ENCODE results near the gene PKP4. TPM values are rescaled to one million over a fixed set of nuclear protein-coding genes. Genes with fewer than 3 reads are reported as not detected.
"Not testable (repeated sequence)": the region's sequence is repeated elsewhere in the genome, so short reads cannot be mapped to it uniquely, and the experiment has no call there.

The PKP4 gene
- total and polyA plus RNA-seq, 12 donors: 17.9 to 59.0 (median 45.2) TPM

DNA sequence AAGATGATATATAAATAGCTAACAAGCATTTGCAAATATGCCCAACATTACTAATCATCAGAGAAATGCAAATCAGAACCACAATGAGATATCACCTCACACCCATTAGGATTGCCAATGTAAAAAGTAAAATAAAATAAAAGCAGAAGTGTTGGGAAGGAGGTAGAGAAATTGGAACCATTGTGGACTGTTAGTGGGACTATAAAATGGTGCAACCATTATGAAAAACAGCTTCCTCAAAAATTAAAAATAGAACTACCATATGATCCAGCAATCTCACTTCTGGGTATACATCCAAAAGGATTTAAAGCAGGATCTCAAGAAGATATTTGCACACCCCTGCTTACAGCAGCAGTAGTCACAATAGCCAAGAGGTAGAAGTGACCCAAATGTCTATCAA, 238.6 kb downstream of the PKP4 start:
- intact Hi-C loops (cut with DNase I): no loop called here
- Histone ChIP-seq H3K27ac (no peak overlapping the region), H3K9me3 (peaks cover 0 to 21% (median 6%) of the 10 kb centered on the region in 11 donors), H3K36me3 (no peaks in the 10 kb centered on the region), H3K27me3 (no peaks in the 10 kb centered on the region), H3K4me3 (no peak overlapping the region), H3K4me1 (no peaks in the 10 kb centered on the region)
- TF ChIP-seq CTCF (IDR thresholded peaks at IDR 0.05): no peak
- ATAC-seq: no peak
- DNase-seq: no peak

DNA sequence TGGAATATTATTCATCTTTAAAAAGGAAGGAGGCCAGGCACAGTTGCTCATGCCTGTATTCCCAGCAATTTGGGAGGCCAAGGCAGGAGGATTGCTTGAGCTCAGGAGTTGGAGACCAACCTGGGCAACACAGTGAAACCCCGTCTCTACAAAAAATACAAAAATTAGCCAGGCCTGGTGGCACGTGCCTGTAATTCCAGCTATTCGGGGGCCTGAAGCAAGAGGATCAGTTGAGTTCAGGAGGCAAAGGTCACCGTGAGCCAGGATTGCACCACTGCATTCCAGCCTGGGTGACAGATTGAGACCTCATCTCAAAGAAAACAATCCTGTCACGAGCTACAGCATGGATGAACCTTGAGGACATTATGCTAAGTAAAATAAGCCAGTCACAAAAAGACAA, 239.0 kb downstream of the PKP4 start:
- H3K4me3 ChIP-seq; DNase-seq; ATAC-seq; H3K4me1 ChIP-seq; H3K36me3 ChIP-seq; H3K27me3 ChIP-seq; H3K27ac ChIP-seq; intact Hi-C loops (cut with DNase I): not testable (repeated sequence)
- peaks cover 0 to 21% (median 6%) of the 10 kb centered on the region in 11 donors for H3K9me3 ChIP-seq
- WGBS, 2 donors: 91 to 96% methylated on average over 5 of the region's 5 CpGs

- no peak for ATAC-seq
- no peak overlapping the region for H3K4me3 ChIP-seq
- H3K36me3 ChIP-seq: no peaks in the 10 kb centered on the region
- TF ChIP-seq CTCF (IDR thresholded peaks at IDR 0.05): no peak
- H3K9me3 ChIP-seq: peaks cover 0 to 21% (median 6%) of the 10 kb centered on the region in 11 donors
- no peak overlapping the region for H3K27ac ChIP-seq
- DNase-seq: no peak
- H3K4me1 ChIP-seq: no peaks in the 10 kb centered on the region
- WGBS, 2 donors: 81 to 85% methylated on average over 6 of the region's 6 CpGs
- intact Hi-C loops (cut with DNase I): no loop called here
- no peaks in the 10 kb centered on the region for H3K27me3 ChIP-seq
Measured at GRCh38 chr2:158699323-158699722, 242.6 kb downstream of the PKP4 start.

GRCh38 chr2:158701101-158701500, 244.3 kb downstream of the PKP4 start:
- ATAC-seq: no peak
- no peak for TF ChIP-seq CTCF (IDR thresholded peaks at IDR 0.05)

DNA sequence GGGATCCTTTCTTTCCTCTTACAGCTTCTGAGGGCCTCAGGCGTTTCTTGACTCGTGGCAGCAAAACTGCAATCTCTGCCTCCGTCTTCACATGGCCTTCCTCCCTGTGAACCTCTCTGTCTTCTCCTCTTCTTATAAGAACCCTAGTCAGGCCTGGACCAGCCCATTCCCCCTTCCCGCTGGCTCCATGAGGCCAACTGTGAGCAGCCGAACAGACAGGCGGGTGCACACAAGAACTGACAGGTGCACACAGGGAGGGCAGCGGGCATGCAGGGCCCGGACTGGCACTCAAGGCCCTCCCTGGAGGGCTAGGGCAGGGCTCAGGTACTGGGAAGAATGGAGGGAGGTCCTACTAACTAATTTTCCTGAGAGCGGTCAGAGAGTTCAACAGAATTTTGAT, 246.0 kb downstream of the PKP4 start:
- Histone ChIP-seq H3K4me3 (no peak overlapping the region), H3K9me3 (peaks cover 0 to 17% (median 4%) of the 10 kb centered on the region in 11 donors), H3K27me3 (no peaks in the 10 kb centered on the region), H3K36me3 (no peaks in the 10 kb centered on the region), H3K4me1 (no peaks in the 10 kb centered on the region), H3K27ac (no peak overlapping the region)
- intact Hi-C loops (cut with DNase I): no loop called here
- WGBS, 2 donors: 79 to 87% methylated on average over 9 of the region's 9 CpGs
- ATAC-seq (no peak), DNase-seq (no peak)
- no peak for TF ChIP-seq CTCF (IDR thresholded peaks at IDR 0.05)

More at GRCh38 chr2:158701101-158701500, 244.3 kb downstream of the PKP4 start:
- Histone ChIP-seq H3K36me3 (no peaks in the 10 kb centered on the region), H3K27ac (no peak overlapping the region), H3K4me1 (no peaks in the 10 kb centered on the region), H3K9me3 (peaks cover 0 to 32% (median 10%) of the 10 kb centered on the region in 11 donors), H3K4me3 (no peak overlapping the region), H3K27me3 (no peaks in the 10 kb centered on the region)
- intact Hi-C loops (cut with DNase I): no loop called here
- WGBS, 2 donors: 62 to 76% methylated on average over 3 of the region's 3 CpGs
- DNase-seq: no peak

DNA sequence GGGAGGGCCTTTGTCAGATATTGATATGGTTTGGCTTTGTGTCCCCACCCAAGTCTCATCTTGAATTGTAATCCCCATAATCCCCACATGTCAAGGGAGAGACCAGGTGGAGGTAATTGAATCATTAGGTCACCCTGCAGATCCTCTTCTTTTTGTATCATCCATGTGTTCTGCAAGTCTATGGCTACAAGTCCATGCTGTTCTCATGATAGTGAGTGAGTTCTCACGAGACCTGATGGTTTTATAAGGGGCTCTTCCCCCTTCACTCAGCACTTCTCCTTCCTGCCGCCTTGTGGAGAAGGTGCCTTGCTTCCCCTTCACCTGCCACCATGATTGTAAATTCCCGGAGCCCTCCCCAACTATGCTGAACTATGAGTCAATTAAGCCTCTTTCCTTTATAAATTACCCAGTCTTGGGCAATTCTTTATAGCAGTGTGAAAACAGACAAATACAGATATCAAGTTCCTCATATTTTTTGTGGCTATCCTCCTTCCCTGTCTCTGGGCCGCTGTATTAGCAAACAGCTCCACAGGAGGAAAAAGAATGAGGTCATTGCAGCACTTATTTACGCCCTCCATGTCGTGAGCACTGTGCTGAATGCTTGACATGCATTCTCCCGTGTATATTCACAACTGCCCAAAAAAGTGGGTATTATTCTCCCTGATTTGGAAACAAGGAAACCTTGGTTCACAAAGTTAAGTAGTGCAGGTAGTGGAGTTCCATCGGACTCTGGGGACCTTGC, 248.1 kb downstream of the PKP4 start:
- H3K36me3 ChIP-seq; H3K4me3 ChIP-seq; H3K27ac ChIP-seq; DNase-seq; H3K27me3 ChIP-seq; intact Hi-C loops (cut with DNase I); H3K4me1 ChIP-seq; ATAC-seq: not testable (repeated sequence)
- peaks cover 0 to 15% (median 4%) of the 10 kb centered on the region in 11 donors for H3K9me3 ChIP-seq
- WGBS, 2 donors: 92 to 93% methylated on average over 8 of the region's 8 CpGs

Data from heart right ventricle (tissue), 16 donors.